K562 (cell line): ENCODE measurements around the gene GHRL. TPM values are rescaled to one million over a fixed set of nuclear protein-coding genes. Genes with fewer than 3 reads are reported as not detected.

Experiments
- ATAC-seq: fragments of 200-7000 bp; cut with Tn5 transposase; 3 replicates; pipeline ENCODE4 v1.9.1; 2020; ENCODE audit warnings: moderate library complexity
- BruUV-seq: library from RNA; stranded (reverse); fragments of 400-500 nt; replicated peaks from 2 replicates; lab custom pipeline; 2021; lab: Mats Ljungman, UMichigan
- CTCF ChIA-PET: fragments of 300-600 bp; formaldehyde crosslinking; extraction: SDS; loops from one replicate; lab custom pipeline; 2021; ENCODE audit warnings: low intra/inter-chr PET ratio; lab: Yijun Ruan, JAX
- POLR2A ChIA-PET: fragments of 300-600, 350-650 bp; sonication (Branson Sonifier 250); formaldehyde crosslinking; extraction: SDS; loops from one replicate; lab custom pipeline; 2021; ENCODE audit warnings: antibody characterized with exemption, inconsistent platforms; lab: Yijun Ruan, JAX
- DNase-seq, 4 experiments: peaks; one replicate each; pipeline versions ENCODE4 v3.0.0 to v3.0.0-alpha.2; 2011 to 2018; ENCODE audit warnings: low spot score in 3 of 4, mixed read lengths in 3 of 4; ENCODE audit errors: extremely low read depth in 1 of 4
- FAIRE-seq: peaks from 2 replicates; lab custom pipeline; 2011; peaks lifted over from hg19 to GRCh38; lab: Jason Lieb, UNC
- H2AFZ ChIP-seq: 2 replicates; pipeline ENCODE4 v1.6.0; 2011; ENCODE audit warnings: low read depth, low read length, control low read depth, inconsistent platforms
- H3K27ac ChIP-seq: fragments of 200-600 bp; 3 replicates; pipeline ENCODE4 v1.8.0; 2011; ENCODE audit warnings: low read depth, mild to moderate bottlenecking, control low read depth, inconsistent platforms, low read length, moderate library complexity, mixed read lengths; ENCODE audit errors: extremely low read depth
- H3K27me3 ChIP-seq, 2 experiments: fragments of 300-600 bp in 1 of 2; 2 replicates in 1 of 2; 3 replicates in 1 of 2; pipeline versions ENCODE4 v1.6.0 to v1.8.0; 2011; ENCODE audit warnings: inconsistent platforms in 2 of 2, low read length in 2 of 2, mild to moderate bottlenecking in 1 of 2, mixed read lengths in 1 of 2, moderate library complexity in 1 of 2; ENCODE audit not compliant: control insufficient read depth in 2 of 2, insufficient read depth in 2 of 2
- H3K36me3 ChIP-seq: fragments of 300-600 bp; 3 replicates; pipeline ENCODE4 v1.8.0; 2011; ENCODE audit warnings: mild to moderate bottlenecking, low read length, inconsistent platforms; ENCODE audit not compliant: control insufficient read depth, insufficient read depth
- H3K4me1 ChIP-seq, 2 experiments: fragments of 200-600 bp in 1 of 2; replicated peaks in 1 of 2; 2 replicates in 1 of 2; 3 replicates in 1 of 2; pipeline versions ENCODE4 v1.5.1 to v1.8.0; 2011; ENCODE audit warnings: inconsistent platforms in 2 of 2, low read length in 2 of 2, mild to moderate bottlenecking in 1 of 2, mixed read lengths in 1 of 2, moderate library complexity in 1 of 2; ENCODE audit not compliant: control insufficient read depth in 2 of 2, insufficient read depth in 2 of 2
- H3K4me2 ChIP-seq: 2 replicates; pipeline ENCODE4 v1.6.1; 2011; ENCODE audit warnings: low read length, control low read depth, inconsistent platforms, mixed read lengths; ENCODE audit not compliant: insufficient read depth
- H3K4me3 ChIP-seq: fragments of 200-600 bp; sonication (generic), shearing (Covaris generic); 2 replicates; pipeline ENCODE4 v1.5.1; 2016; ENCODE audit warnings: control low read depth, inconsistent platforms
- H3K79me2 ChIP-seq: fragments of 200-600 bp; 3 replicates; pipeline ENCODE4 v1.8.0; 2011; ENCODE audit warnings: low read length, inconsistent platforms; ENCODE audit not compliant: control insufficient read depth, insufficient read depth
- H3K9ac ChIP-seq, 2 experiments: 2 replicates each; pipeline versions ENCODE4 v1.6.0 to v1.6.1; 2011; ENCODE audit warnings: low read depth in 2 of 2, low read length in 2 of 2, control low read depth in 1 of 2, inconsistent platforms in 1 of 2, mild to moderate bottlenecking in 1 of 2, mixed read lengths in 1 of 2; ENCODE audit not compliant: insufficient read depth in 1 of 2
- H3K9me1 ChIP-seq: one replicate; pipeline ENCODE4 v1.6.0; 2011; ENCODE audit warnings: inconsistent platforms, mild to moderate bottlenecking, low read length, moderate library complexity; ENCODE audit not compliant: control insufficient read depth, insufficient read depth
- H3K9me3 ChIP-seq: replicated peaks from 2 replicates; pipeline ENCODE4 v1.5.1; 2011; ENCODE audit warnings: low read depth, low read length, inconsistent platforms; ENCODE audit not compliant: control insufficient read depth, insufficient read depth
- H4K20me1 ChIP-seq: replicated peaks from 2 replicates; pipeline ENCODE4 v1.6.1; 2011; ENCODE audit warnings: low read length, inconsistent platforms, mixed read lengths; ENCODE audit not compliant: control insufficient read depth, insufficient read depth
- BCOR ChIP-seq: fragments of 450-650 bp; IDR thresholded peaks from 2 replicates; pipeline ENCODE4 v1.6.1; 2016
- DDX20 ChIP-seq: fragments of 450-650 bp; IDR thresholded peaks from 2 replicates; pipeline ENCODE4 v1.6.1; 2016; ENCODE audit warnings: missing genetic modification characterization, low read depth, mild to moderate bottlenecking, missing compliant biosample characterization, moderate library complexity
- E2F3 ChIP-seq: fragments of 250-450 bp; sonication (Bioruptor Pico); IDR thresholded peaks from 2 replicates; pipeline ENCODE4 v1.4.0; 2020; ENCODE audit warnings: mild to moderate bottlenecking
- FOXA3 ChIP-seq, 2 experiments: fragments of 450-650 bp in 1 of 2; sonication (generic) in 1 of 2; formaldehyde crosslinking; IDR thresholded peaks in 1 of 2; conservative IDR thresholded peaks in 1 of 2; 2 replicates each; pipeline versions ENCODE4 v1.4.0 to v1.8.0; 2020 to 2022; ENCODE audit warnings: mild to moderate bottlenecking in 2 of 2, missing genetic modification reagents in 1 of 2
- ILK ChIP-seq: fragments of 450-650 bp; IDR thresholded peaks from 2 replicates; pipeline ENCODE4 v1.6.1; 2016; ENCODE audit warnings: missing genetic modification characterization, low read depth, mild to moderate bottlenecking, missing compliant biosample characterization, moderate library complexity, borderline replicate concordance
- IRF1 ChIP-seq: sonication (generic); formaldehyde crosslinking; IDR thresholded peaks from 2 replicates; pipeline ENCODE4 v1.8.0; 2022; ENCODE audit warnings: missing genetic modification reagents, mild to moderate bottlenecking, borderline replicate concordance
- PRMT5 ChIP-seq: sonication (generic); formaldehyde crosslinking; IDR thresholded peaks from 2 replicates; pipeline ENCODE4 v1.5.0; 2020; ENCODE audit warnings: missing genetic modification reagents
- SIRT6 ChIP-seq: IDR thresholded peaks from one replicate; pipeline ENCODE4 v1.6.1; 2012; ENCODE audit warnings: low read depth, mild to moderate bottlenecking, control low read depth, inconsistent platforms, low read length, moderate library complexity
- SMARCE1 ChIP-seq: fragments of 450-650 bp; IDR thresholded peaks from 2 replicates; pipeline ENCODE4 v1.7.1; 2016; ENCODE audit warnings: mild to moderate bottlenecking
- SNAPC5 ChIP-seq: fragments of 250-450 bp; sonication (Bioruptor Pico); IDR thresholded peaks from 2 replicates; pipeline ENCODE4 v1.8.0; 2021; ENCODE audit warnings: moderate library complexity, mild to moderate bottlenecking, inconsistent platforms
- TAF1 ChIP-seq: IDR thresholded peaks from 2 replicates; pipeline ENCODE4 v1.6.1; 2011; ENCODE audit warnings: mild to moderate bottlenecking, low read length, moderate library complexity; ENCODE audit not compliant: insufficient read depth, control insufficient read depth, severe bottlenecking; ENCODE audit errors: extremely low read depth
- UBTF ChIP-seq, 2 experiments: IDR thresholded peaks; 2 replicates each; pipeline ENCODE4 v1.6.1; 2012; ENCODE audit warnings: improper control_type of control experiment in 2 of 2, low read depth in 2 of 2, low read length in 2 of 2, borderline replicate concordance in 1 of 2
- ZFPM2 ChIP-seq: fragments of 250-450 bp; sonication (Bioruptor Pico); IDR thresholded peaks from 2 replicates; pipeline ENCODE4 v1.5.1; 2022; ENCODE audit warnings: mild to moderate bottlenecking
- ZNF140 ChIP-seq: fragments of 250-450 bp; sonication (Bioruptor Pico); IDR thresholded peaks from 2 replicates; pipeline ENCODE4 v1.8.0; 2021; ENCODE audit warnings: moderate library complexity, mild to moderate bottlenecking, inconsistent platforms
- ZNF232 ChIP-seq: sonication (generic); formaldehyde crosslinking; IDR thresholded peaks from 2 replicates; pipeline ENCODE4 v1.8.0; 2022; ENCODE audit warnings: mild to moderate bottlenecking, missing genetic modification reagents
- ZNF274 ChIP-seq: IDR thresholded peaks from 2 replicates; pipeline ENCODE4 v1.6.1; 2011; ENCODE audit warnings: low read depth, mild to moderate bottlenecking, low read length, moderate library complexity, borderline replicate concordance
- ZNF277 ChIP-seq: fragments of 250-450 bp; sonication (Bioruptor Pico); IDR thresholded peaks from 2 replicates; pipeline ENCODE4 v1.8.0; 2022; ENCODE audit warnings: inconsistent platforms, mild to moderate bottlenecking, moderate library complexity, borderline replicate concordance
- ZNF507 ChIP-seq: conservative IDR thresholded peaks from 2 replicates; pipeline ENCODE4 v1.6.1; 2017; ENCODE audit warnings: missing genetic modification characterization, missing compliant biosample characterization
- ZNF766 ChIP-seq: fragments of 200-800 bp; sonication (Bioruptor generic); conservative IDR thresholded peaks from 2 replicates; pipeline ENCODE4 v1.6.1; 2016; ENCODE audit warnings: missing genetic modification characterization, missing compliant biosample characterization
- WGBS: fragments of 100-300 bp; shearing (Covaris generic); methylation state at CpG from one replicate; pipeline ENCODE4 v1.1.6; 2016; ENCODE audit warnings: low coverage, mixed read lengths; ENCODE audit not compliant: insufficient coverage; ENCODE audit errors: missing lambda C conversion rate; 5-methylcytosine and 5-hydroxymethylcytosine counted together
- in situ Hi-C: fragments of 300-500 bp; cut with MboI; formaldehyde crosslinking; loops from 4 replicates; pipeline ENCODE4 v1.15.0; 2018; ENCODE audit warnings: inconsistent platforms, mixed read lengths
- intact Hi-C: fragments of 100-400 bp; cut with micrococcal nuclease; formaldehyde crosslinking; loops from 2 replicates; pipeline ENCODE4 v1.14.2; 2022
- polyA plus RNA-seq, 8 experiments: library from polyadenylated mRNA; depleted of rRNA in 4 of 8; stranded (reverse) in 5 of 8; unstranded in 3 of 8; fragments of >200 nt; fragmentation: Nextera tagmentation in 2 of 8; fragmentation: Illumina TruSeq in 1 of 8; extraction: Ambion mirVana in 2 of 8; extraction: Trizol in 1 of 8; gene quantifications; 2 replicates each; pipeline versions ENCODE4 v1.2.1 to v1.2.3, GENCODE V29; 2011 to 2014; ENCODE audit warnings: inconsistent platforms in 1 of 8, missing spikeins in 1 of 8
- total RNA-seq, 7 experiments: library from RNA; depleted of rRNA in 6 of 7; stranded (reverse); fragments of >200 nt in 6 of 7; fragmentation: Illumina TruSeq in 2 of 7; extraction: Trizol in 2 of 7; gene quantifications; 2 replicates each; pipeline versions ENCODE4 v1.2.1 to v1.2.3, GENCODE V29; 2011 to 2021; ENCODE audit warnings: low replicate concordance in 1 of 7

The GHRL gene
- total and polyA plus RNA-seq, 9 of the 15 experiments (the other 6 are each of a cell fraction or from before 2014, with no cell fraction given), result 0.08 to 0.29 (median 0.15) TPM; not detected in 5

GRCh38 chr3:10253731-10254130 lies 39.0 kb downstream of the GHRL start:
- in situ Hi-C loops, result no loop called here
- no peak for ATAC-seq
- Histone ChIP-seq H3K9me1 (no peaks in the 10 kb centered on the region), H3K27me3 (no peaks in the 10 kb centered on the region), H3K9ac (peak overlapping the region in 1 of 2 experiments; percentile 0; a peak in 1 of 4 replicates), H3K4me1 (peaks cover 9 to 10% of the 10 kb centered on the region in 2 experiments; a peak in 4 of 5 replicates), H2AFZ (no peak overlapping the region), H3K36me3 (peaks cover 63% of the 10 kb centered on the region), H3K79me2 (peaks cover 78% of the 10 kb centered on the region), H4K20me1 (peaks cover 7% of the 10 kb centered on the region; the same call in 1 of the 2 replicates), H3K9me3 (no peaks in the 10 kb centered on the region), H3K4me2 (no peak overlapping the region), H3K4me3 (no peak overlapping the region), H3K27ac (no peak overlapping the region)
- DNase-seq, result no peak
- ChIA-PET POLR2A (interaction anchor here (0.5 to 2.5 kb wide), 6 partner anchors 10 to 98 kb away, joined by 3 to 14 read pairs (median 3); no protein-coding TSS in a partner anchor), CTCF (no interaction called here)
- 98% methylated on average over 3 of the region's 3 CpGs for WGBS
- TF ChIP-seq ZNF766 (CRISPR knock-in tag) (no peak), SMARCE1 (no peak), BCOR (no peak), ZNF507 (tag) (no peak), DDX20 (tag) (no peak), PRMT5 (CRISPR knock-in tag) (no peak), ZNF277 (CRISPR knock-in tag) (no peak), SIRT6 (no peak), SNAPC5 (CRISPR knock-in tag) (no peak), ZNF232 (CRISPR knock-in tag) (no peak), TAF1 (no peak), UBTF (IDR thresholded peaks at IDR 0.05; ENCODE audit: borderline replicate concordance in 1 of 2, low read depth in 2 of 2, low read length in 2 of 2) (no peak), FOXA3 (CRISPR knock-in tag; conservative IDR thresholded peaks at IDR 0.05 in 1 of 2, IDR thresholded peaks at IDR 0.05 in 1 of 2) (no peak), ZFPM2 (CRISPR knock-in tag) (no peak), ILK (tag) (no peak), ZNF140 (no peak), E2F3 (CRISPR knock-in tag) (no peak), ZNF274 (no peak), IRF1 (CRISPR knock-in tag) (no peak)
- intact Hi-C loops, result no loop called here
- BruUV-seq, result no TSS peak
- FAIRE-seq, result no peak
